Gastrocnemius medialis (tissue), 4 donors: ENCODE measurements around the gene EIPR1.

Source experiments
- POLR2A ChIP-seq, 2 donors: fragments of 450-650 bp; IDR thresholded peaks; one replicate each; pipeline ENCODE4 v1.6.1; 2017; ENCODE audit warnings: antibody characterized with exemption in 2 of 2, mild to moderate bottlenecking in 2 of 2, moderate library complexity in 2 of 2
- TF ChIP-seq, protein P1 (sequence below), 5 experiments: fragments of 450-650 bp in 3 of 5; fragments of 200-600 bp in 2 of 5; sonication (generic) in 2 of 5; IDR thresholded peaks in 4 of 5; conservative IDR thresholded peaks in 1 of 5; 1 replicate in 4 of 5; 2 replicates in 1 of 5; pipeline ENCODE4 v1.5.1; 2016 to 2019; ENCODE audit warnings: antibody characterized with exemption in 5 of 5, mild to moderate bottlenecking in 3 of 5, moderate library complexity in 3 of 5

DNA sequence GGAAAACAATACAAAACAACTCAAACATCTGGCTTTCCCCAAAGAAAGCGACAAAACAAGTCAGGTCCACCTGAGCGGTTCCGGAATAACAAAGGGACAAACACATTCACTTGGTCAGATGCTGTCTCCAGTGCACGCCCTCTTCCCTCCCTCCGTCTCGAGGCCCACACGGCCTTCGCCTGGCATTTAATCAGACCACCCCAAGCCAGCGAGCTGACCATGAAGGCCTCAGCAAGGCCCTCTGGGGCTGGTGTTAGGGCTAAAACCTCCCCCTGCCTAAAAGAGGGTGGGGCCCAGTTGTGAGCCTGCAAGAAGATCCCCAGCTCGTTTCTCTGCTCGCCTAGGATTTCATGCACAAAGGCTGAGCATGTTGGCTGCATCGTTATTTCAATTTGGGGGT, 180.3 kb downstream of the EIPR1 start:
- no peak for TF ChIP-seq POLR2A (IDR thresholded peaks at IDR 0.05)
- TF ChIP-seq, protein P1, sequence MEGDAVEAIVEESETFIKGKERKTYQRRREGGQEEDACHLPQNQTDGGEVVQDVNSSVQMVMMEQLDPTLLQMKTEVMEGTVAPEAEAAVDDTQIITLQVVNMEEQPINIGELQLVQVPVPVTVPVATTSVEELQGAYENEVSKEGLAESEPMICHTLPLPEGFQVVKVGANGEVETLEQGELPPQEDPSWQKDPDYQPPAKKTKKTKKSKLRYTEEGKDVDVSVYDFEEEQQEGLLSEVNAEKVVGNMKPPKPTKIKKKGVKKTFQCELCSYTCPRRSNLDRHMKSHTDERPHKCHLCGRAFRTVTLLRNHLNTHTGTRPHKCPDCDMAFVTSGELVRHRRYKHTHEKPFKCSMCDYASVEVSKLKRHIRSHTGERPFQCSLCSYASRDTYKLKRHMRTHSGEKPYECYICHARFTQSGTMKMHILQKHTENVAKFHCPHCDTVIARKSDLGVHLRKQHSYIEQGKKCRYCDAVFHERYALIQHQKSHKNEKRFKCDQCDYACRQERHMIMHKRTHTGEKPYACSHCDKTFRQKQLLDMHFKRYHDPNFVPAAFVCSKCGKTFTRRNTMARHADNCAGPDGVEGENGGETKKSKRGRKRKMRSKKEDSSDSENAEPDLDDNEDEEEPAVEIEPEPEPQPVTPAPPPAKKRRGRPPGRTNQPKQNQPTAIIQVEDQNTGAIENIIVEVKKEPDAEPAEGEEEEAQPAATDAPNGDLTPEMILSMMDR (IDR thresholded peaks at IDR 0.05 in 4 of 5, conservative IDR thresholded peaks at IDR 0.05 in 1 of 5): no peak
